Left lobe of liver (tissue), 2 donors: ENCODE data around the gene TSPO2. TPM values are rescaled to one million over a fixed set of nuclear protein-coding genes. Genes with fewer than 3 reads are reported as not detected.
A peak's percentile ranks its signal among the peaks of the same experiment; 100 is the strongest.

ENCODE experiments used
- ATAC-seq: fragments of 200-7000 bp; cut with Tn5 transposase; one replicate; pipeline ENCODE4 v1.9.1; 2020; ENCODE audit warnings: mild to moderate bottlenecking, moderate library complexity
- DNase-seq: peaks from one replicate; pipeline ENCODE4 v3.0.0-alpha.2; 2020; ENCODE audit warnings: low spot score
- total RNA-seq: library from RNA; stranded (reverse); gene quantifications from one replicate; pipeline ENCODE4 v1.2.1, GENCODE V29; 2021
- donor health status: DM: no; HTN: no; CAD: no; lungs with moderate emphysema.
- donor health status: DM: no; HTN: yes; CAD: no.

TSPO2 gene
- total RNA-seq, 1 donor from 2014 or later, result 0.30 TPM

DNA sequence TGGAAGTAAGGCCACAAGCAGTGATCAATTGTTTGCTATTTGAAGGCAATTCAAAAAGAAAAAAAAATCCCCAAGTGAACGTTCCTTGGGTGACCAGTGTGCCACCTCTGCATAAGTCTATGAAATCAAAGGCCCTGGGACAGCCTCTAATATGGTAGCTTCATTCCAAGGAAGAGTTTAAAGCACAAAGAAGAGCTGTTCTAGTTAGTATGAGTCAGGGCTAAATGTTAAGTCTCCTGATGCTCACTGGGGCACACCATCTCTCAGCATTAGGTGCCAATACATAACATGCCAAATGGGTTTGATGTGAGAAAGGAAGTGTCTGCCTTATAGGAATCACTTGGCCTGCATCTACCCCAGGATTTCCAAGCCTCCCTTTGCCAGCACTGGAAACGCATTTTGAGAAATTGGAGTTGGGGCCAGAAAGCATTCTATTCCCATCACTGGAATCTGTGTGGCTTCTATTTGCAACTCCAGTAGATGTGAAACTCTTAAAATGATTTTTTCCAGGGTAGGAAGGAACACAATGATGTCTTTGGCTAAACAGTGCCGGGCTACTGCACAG is 16.2 kb upstream of the TSPO2 start:
- ATAC-seq, result no peak
- DNase-seq, result no peak

DNA sequence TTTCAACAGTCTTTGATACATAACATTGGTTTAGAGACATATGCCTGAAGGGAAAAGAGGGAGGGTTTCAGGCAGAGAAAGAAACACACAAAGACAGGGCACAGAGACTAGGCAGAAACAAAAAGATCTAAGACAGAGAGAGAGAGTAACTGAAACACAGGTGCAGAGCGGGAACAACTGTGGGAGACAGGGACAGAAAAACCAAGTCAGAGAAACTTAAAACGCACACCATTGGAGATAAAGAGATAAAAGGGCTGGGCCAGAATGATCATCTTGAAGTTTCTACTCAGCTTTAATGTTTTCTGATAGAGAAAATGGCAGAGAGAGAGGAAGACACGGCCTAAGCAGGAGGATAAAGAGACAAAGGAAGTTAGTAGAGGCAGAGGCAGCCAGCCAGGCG is 15.0 kb upstream of the TSPO2 start:
- ATAC-seq (no peak), DNase-seq (no peak)

DNA sequence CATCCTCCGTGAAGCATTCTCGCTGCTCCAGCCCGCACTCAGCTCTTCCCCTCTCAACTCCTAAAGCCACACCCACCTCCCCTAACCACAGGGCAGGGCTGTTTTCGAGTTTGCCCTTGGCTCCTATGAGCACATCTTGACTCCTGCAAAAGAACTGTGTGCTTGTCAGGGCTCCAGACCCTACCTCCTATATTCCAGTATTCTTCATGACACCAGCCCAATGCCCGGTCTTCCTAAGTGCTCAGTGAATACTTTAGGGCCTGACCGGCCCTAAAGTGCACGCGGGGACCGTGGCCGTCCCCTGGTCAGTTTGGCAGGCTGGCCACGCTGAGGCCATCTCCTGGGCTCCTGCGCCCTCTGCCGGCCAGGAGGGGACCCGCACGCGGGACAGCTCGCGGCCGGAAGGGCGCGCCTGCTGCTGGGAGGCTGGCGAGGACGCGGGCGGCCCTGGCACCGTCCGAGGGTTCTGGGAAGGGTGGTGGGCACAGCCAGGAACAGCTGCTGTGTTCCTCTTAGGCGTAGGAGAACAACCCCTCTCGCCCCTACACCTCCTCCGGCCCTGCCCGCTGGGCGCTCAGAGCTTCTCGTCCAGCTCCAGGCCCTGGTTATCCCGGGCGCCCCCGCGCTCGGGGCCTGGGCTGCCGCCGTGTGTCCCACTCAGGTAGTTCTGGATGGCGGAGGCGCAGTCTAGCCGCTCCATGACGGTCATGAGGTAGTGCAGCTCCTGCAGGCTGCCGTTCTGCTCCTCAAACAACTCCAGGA is 14.3 kb upstream of the TSPO2 start:
- ATAC-seq, result peak; percentile 97
- DNase-seq, result peak; percentile 84

DNA sequence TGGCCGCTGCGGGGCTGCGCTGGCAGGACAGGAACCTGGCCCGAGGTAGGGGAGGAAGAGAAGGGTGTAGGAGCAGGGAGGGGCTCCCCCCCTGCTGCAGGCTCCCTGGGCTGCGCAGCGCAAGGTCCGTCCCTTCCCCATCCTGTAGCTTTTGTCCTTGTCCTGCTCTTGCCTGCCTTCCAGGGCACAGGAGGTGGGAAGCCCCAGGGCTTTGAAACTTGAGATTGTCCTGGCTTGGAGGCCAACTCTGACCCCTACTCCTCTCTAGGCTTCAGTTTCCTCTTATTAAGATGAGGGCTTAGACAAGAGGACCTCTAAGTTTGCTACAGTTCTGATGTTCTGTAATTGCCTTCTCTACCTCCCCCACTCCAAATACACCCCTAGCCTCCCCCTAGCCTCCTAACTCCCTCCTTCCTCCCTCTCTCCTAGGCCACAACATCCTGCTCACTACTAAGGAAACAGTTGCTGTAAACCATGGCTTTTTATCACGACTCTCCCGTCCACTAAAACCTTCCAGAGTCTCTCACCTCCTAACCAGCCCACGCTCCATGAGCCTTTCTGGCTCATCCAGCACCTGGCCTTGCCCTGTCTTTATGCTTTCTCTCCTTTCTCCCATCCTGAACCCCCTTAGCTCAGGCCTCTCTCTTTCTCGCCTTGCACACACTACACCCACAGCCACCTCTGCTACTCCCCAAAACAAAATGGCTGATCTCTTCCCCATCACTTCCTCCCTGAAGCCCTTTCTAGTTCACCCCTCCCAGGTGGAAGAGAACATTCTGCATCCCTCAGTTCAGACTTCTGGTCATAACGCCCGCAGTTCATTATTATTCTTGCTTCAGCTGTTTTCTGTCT is 13.5 kb upstream of the TSPO2 start:
- ATAC-seq (peak; percentile 27), DNase-seq (no peak)

DNA sequence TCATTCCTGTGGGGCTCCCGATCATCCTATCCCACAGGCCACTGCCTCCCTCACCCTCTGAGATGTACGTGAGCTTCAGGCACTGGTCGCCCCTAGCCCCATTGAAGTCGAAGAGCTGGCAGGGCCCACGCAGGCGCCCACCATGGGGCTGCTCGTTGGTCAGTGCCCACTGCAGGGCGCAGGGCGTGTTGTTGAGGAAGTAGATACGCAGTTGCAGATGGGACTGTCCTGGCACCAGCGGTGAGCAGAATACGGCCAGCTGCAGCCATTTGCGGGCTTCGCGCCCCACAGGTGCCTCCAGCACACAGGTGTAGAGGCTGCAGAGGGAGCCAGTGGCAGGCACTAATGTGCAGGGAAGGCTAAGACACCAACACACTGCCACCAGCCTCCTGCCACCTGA is 9.4 kb upstream of the TSPO2 start:
- no peak for DNase-seq
- ATAC-seq, result no peak

DNA sequence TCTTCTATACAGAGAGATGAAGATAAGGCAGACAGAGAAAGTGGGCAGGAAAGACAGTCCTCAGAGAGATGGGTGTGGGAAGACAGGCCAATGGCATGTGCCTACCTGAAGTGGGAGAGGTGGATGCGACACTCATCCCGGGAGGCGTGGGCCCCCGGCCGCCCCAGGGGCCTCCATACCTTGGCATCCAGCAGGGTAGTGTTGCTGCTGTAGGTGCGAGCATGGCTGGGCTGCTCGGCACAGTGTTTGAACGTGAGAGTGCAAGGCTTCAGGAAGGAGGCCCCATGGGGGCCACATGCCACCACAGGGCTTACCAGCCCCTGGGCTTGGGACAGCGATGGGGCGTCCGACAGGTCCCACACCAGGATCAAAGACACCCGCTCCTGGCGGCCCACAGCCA is 8.5 kb upstream of the TSPO2 start:
- no peak for DNase-seq
- no peak for ATAC-seq

DNA sequence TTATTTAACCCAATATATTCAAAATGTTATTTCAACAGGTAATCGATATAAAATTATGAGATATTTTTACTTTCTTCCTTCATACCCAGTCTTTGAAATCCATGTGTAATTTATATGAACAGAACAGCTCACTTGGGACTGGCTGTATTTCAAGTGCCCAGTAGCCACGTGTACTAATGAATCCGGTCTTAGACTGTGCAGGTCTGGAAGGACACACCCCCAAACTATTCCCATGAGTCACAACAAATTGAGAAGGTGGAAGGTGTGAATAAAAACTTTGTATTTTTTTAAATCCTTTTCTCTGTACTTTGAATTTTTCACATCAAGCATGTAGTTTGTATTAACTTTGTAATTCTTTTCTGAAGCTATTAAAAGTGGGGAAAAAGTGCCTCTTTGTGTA is 6.1 kb upstream of the TSPO2 start:
- ATAC-seq (no peak), DNase-seq (no peak)

DNA sequence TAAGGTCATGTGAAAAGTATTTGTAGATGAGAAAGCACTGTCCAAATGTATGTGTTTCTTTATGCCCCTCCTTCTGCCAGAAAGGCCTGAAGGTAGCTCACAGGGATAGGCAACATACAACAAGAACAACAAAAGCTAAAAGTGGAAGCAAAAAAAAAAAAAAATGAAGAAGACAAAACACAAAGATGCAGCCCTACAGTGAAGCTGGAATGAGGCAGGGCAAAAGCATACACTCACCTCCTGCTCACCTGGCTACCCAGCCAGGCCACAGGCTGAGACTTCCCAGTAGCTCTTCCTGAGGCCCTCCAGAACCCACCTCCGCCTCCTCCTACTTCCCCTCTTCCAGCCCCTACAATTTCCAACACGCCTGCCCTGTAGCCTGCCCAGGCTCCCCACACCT is 5.7 kb upstream of the TSPO2 start:
- ATAC-seq (no peak), DNase-seq (no peak)

DNA sequence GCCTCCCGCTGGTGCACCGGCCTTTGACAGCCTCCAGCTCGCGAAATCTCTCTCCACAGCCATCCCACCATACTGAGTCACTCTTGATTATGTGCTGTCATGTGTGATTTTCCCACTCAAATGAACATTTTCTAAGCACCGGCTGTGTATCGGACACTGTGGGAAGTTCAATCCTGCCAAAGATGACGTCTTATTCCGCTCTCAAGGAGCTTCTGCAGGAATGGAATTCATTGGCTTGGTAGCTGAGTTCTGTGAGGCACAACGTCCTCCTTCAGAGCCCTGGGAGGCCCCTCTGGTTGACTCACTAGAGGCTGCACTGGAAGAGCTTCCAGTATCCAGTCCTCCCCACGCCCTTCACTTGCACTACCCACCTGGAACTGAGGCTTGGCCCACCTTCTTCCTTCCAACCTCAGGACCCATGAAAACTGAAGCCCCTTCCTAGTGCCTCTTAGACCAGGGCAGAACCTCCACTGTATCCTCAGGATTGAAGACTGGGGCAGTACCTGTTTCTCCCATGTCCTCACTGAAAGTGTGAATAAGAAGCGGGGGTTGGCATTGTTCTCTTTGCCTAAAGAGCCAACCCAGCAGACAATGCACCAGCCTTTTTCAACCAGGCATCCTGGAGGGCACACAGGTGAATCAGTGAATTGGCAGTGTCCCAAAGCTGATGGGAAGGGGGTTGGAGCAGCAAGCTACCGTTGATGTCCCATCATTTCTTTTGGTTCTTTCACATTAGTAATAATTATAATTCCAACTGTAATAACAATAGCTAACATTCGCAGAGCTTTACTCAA is 5.0 kb upstream of the TSPO2 start:
- no peak for ATAC-seq
- no peak for DNase-seq

DNA sequence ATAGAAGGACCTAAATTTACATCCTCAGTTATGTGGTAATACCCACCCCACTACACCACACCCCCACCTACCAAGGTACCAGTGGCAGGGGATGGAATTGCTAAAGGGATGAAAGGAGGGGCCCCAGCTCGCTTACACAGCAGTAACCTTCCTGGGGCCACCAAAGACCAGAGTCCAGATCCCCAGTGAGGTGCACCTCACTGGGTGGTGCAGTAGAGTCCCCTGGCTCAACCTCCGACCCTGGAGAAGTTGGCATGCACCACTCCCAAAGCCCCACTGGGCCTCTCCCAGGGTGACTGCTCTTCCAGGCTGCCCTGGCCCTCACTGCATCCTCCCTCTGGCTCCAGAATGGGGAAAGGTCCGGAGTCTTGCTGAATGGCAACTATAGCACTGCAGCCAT is 4.1 kb upstream of the TSPO2 start:
- ATAC-seq (no peak), DNase-seq (no peak)

DNA sequence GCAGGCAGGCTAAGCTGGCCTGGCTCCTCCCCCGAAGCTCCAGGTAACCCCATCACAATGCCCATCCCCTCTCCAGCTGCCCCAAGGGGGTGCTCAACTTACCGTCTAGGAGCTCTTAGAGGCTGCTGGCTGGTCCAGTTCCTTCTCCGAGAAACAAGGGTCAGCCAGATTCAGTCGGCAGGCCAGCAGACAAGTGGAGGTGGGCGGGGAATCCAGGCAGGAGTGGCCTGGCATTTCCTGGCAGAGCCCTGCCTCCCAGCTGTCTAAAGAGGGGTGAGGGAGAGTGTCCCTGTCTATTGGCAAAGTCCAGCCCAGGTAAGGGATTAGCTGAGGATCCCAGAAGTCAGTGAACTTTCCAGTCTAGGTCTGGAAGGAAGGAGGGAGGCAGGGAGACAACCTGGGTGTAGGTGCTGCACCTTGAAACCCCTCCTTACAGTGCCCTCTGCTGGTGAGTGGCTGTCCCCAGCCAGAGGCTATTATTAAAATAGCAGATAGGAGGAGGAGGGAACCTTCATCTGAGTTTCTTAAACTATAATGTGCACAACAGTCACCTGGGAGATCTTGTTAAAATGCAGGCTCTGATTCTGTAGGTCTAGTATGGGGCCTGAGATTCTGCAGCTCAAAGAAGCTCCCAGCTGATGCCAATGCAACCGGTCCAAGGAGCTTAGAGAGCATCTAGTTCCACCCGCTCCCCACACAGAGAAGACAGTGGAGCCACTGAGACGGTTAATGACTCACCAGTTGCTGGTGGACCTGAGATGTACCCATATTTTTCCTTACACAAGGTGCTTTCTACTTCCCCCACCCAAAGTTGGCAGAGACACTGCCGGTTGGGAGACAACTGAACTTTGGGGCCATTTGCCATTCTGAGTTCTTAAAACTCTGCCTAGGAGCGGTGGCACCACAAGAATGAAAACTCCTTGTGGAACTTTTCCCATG is 2.9 kb upstream of the TSPO2 start, which contains the start of gene UNC5CL:
TSS of gene UNC5CL (minus strand) at position 162 of the 939 bp plus-strand sequence. CDS start 4,147 bp downstream, outside the sequence.
- ATAC-seq (peak; percentile 76), DNase-seq (peak; percentile 83)

DNA sequence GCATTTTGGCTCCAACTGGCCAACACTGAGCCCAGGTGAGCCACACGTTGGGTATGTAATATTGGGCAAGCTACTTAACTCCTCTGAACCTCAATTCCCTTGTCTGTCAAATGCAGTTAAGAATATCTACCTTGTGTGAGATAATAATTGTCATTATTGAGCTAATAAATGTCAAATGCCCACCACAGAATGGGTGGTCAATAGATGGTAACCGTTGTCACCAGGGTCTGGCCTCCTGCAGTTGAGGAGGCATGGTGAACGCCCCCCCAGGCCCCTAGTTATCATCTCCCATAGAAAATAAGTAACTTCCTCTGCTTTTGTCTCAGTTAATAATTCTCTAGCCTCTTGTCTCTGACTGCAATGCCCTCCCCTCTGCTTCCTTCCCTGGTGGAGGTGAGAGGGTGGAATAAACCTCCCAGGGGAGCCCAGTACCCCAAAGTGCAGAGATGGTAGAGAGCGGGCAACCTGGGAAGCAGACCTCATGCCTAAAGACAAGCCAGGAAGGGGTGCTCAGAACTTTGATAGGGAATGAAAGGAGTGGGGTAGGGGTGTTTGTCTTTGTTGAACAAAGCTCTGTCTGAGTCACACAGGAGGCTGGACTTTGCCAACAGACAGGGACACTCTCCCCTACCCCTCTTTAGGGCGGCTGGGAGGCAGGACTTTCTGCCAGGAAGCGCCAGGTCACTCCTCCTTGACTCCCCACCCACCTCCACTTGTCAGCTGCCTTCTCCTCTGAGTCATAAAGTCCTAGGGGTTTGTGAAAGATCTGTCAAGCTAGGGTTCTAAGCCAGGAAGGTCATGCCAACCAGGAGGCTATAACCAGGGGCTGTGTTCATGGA is 1.9 kb upstream of the TSPO2 start:
- peak; percentile 72 for ATAC-seq
- DNase-seq, result peak; percentile 82

DNA sequence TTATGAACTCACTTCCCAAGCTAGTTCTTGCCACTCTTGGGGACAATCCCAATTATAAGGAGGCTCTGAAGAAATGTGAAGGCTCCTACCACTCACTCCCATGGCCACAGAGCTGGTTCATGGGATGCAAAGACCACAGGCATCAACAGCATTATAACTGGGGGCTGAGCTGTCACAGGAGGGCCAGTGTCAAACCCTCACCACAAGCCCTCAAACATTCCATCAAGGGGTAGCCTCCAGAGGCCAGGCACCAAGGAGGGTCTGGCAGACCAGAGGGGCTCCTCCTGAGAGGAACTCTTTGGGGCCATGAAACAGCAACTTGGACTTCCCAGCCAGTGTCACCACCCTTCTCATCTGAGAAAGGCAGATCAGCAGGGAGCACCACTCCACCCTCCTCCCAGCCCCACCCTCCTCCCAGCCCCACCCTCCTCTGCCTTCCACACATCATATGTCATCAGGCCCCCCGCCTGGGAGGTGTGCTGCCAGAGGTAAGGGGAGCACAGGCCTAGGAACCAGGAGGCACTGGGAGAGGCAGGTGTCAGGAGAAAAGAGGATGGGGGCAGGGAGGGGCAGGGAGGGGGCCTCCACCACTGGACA is 1.2 kb upstream of the TSPO2 start:
- no peak for ATAC-seq

DNA sequence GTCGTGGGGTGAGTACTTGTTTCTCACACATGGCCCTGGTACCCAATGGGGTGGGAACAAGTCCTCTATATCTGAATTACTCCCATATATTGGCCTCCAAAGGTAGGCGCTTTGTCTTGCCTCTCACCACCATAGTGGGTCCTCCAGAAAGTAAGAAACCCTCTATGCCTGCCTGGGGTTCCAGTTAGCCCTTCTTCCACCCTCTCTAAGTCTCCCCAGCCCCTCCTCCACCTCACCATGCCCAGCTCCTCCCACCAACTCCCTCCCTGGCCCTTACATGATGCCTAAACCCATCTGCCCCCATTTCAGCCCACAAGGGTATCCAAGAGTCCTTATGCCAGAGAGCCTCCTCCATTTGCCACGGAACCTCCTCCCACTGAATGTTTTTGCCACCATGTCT is 884 bp downstream of the TSPO2 start:
- no peak for ATAC-seq
- DNase-seq, result no peak

More for the DNA sequence above, 1.2 kb upstream of the TSPO2 start:
- DNase-seq, result no peak

DNA sequence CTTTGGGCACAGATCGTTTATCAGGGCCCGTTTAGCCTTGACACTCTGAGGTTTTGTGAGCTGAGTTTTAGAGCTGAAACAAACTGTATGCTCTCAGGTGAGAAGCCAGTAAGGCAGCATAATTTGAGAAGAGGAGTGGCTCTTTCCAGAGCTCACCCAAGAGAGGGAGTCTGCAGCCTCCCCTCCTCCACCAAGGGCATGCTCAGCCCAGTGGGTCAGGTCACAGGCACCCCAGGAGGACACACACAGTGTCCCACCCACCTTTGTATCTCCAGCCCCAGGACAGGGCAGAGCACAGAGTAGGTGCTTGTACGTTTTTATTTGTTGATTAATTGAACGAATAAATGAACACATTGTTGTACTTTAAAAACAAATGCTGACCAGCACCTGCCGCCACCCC is 3.4 kb downstream of the TSPO2 start:
- no peak for DNase-seq
- ATAC-seq, result peak; percentile 66

DNA sequence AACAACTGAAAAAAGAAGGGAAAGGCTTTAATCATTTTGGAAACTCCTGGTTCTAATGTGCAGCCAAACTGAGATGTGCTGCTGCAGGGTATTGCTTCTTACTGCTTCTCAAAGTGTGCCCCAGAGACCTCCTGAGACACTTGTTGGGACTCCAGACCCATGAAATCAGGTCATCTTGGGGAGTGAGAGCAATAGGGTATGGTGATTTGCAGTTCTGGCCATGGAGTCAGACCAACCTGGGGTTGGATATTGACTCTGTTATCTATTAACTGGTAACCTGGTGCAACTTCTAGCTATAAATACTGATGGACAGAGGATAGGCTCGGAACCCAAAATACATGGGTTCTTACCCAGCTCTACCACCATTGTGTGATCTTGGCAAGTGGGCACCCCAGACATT is 3.8 kb downstream of the TSPO2 start:
- DNase-seq (peak; percentile 63), ATAC-seq (peak; percentile 89)

DNA sequence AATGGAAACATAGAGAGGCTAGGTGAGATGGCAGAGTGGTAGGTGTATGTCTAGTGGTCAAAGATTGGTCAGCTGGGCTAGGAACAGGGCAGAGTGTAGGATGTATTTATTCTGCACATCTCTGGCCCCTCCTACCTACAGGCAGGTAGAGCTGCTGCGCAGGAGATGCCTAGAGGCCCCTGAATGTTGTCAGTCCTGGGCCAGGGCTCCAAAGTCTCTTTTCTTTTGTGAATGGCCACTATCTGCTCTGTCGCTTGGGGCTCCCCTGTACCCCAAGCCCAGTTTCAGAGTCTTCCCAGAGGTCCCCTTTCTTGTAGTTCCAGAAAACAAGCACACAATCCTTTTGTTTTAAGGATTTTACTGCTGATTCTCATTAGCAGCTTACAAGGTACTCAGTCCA is 5.0 kb downstream of the TSPO2 start:
- DNase-seq (no peak), ATAC-seq (no peak)
